Mesothelial cell of epicardium (in vitro differentiated cells): Measurements from ENCODE around the gene RNU6-9. TPM values are rescaled to one million over a fixed set of nuclear protein-coding genes. Genes with fewer than 3 reads are reported as not detected.

Source experiments
- DNase-seq, 2 experiments: peaks; one replicate each; pipeline ENCODE4 v3.0.0; 2021; ENCODE audit warnings: low spot score in 2 of 2; ENCODE audit not compliant: unreplicated experiment in 2 of 2
- H3K27ac Mint-ChIP-seq: 2 replicates; pipeline ENCODE4 v1.8.0; 2021; ENCODE audit warnings: mixed read lengths
- H3K27me3 Mint-ChIP-seq: 2 replicates; pipeline ENCODE4 v1.8.0; 2021; ENCODE audit warnings: low read depth, mixed read lengths
- H3K36me3 Mint-ChIP-seq: 2 replicates; pipeline ENCODE4 v1.8.0; 2021; ENCODE audit warnings: mixed read lengths
- H3K4me1 Mint-ChIP-seq: 2 replicates; pipeline ENCODE4 v1.8.0; 2021; ENCODE audit warnings: mixed read lengths
- H3K4me3 Mint-ChIP-seq: 2 replicates; pipeline ENCODE4 v1.8.0; 2021; ENCODE audit warnings: mild to moderate bottlenecking, moderate library complexity, mixed read lengths
- H3K9me3 Mint-ChIP-seq: 2 replicates; pipeline ENCODE4 v1.8.0; 2021; ENCODE audit warnings: mixed read lengths
- total RNA-seq: library from RNA; stranded (reverse); gene quantifications from 3 replicates; pipeline ENCODE4 v1.2.1, GENCODE V29; 2021
- TF ChIP-seq, protein P1 (sequence below): fragments of 200-600 bp; sonication (generic); IDR thresholded peaks from one replicate; pipeline ENCODE4 v1.5.0; 2021; ENCODE audit warnings: antibody characterized with exemption; ENCODE audit not compliant: unreplicated experiment

RNU6-9 gene
- total RNA-seq, 1 donor from 2014 or later: not detected

DNA sequence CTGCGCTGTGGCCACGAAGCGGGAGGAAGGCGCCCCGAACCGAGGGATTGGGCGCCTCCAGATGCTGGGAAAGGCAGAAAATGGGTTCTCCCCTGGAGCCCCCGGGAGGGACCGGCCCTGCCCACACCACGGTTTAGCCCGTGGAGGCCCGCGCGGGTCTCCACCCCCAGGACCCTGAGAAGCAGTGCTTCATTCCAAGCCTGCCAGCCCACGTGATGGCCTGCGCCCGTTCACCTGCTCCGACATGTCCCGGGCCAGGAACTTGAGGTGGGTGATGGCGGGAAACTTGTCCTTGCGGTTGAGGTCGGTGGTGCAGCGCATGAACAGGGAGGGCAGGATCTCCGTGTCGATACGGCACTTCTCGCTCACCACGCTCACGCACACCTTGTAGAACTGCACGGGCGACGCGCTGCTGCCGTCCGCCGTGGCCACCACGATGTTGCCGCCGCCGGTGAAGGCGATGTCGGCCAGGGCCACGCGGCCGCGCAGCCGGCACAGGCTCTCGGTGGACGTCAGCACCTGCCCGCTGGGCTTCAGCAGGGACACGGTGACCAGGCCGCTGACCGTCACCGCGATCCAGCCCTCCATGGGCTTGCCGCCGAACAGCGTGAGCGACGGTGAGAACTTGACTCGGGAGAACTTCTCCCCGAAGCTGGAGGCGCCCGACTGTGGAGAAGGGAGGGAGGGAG lies 7.6 kb upstream of the RNU6-9 start:
- no peak overlapping the region for H3K27ac Mint-ChIP-seq
- H3K27me3 Mint-ChIP-seq: no peaks in the 10 kb centered on the region
- TF ChIP-seq, protein P1, sequence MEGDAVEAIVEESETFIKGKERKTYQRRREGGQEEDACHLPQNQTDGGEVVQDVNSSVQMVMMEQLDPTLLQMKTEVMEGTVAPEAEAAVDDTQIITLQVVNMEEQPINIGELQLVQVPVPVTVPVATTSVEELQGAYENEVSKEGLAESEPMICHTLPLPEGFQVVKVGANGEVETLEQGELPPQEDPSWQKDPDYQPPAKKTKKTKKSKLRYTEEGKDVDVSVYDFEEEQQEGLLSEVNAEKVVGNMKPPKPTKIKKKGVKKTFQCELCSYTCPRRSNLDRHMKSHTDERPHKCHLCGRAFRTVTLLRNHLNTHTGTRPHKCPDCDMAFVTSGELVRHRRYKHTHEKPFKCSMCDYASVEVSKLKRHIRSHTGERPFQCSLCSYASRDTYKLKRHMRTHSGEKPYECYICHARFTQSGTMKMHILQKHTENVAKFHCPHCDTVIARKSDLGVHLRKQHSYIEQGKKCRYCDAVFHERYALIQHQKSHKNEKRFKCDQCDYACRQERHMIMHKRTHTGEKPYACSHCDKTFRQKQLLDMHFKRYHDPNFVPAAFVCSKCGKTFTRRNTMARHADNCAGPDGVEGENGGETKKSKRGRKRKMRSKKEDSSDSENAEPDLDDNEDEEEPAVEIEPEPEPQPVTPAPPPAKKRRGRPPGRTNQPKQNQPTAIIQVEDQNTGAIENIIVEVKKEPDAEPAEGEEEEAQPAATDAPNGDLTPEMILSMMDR: no peak
- DNase-seq: no peak
- H3K36me3 Mint-ChIP-seq: peaks cover 26% of the 10 kb centered on the region
- H3K4me3 Mint-ChIP-seq: no peak overlapping the region
- H3K9me3 Mint-ChIP-seq: no peaks in the 10 kb centered on the region
- no peaks in the 10 kb centered on the region for H3K4me1 Mint-ChIP-seq

DNA sequence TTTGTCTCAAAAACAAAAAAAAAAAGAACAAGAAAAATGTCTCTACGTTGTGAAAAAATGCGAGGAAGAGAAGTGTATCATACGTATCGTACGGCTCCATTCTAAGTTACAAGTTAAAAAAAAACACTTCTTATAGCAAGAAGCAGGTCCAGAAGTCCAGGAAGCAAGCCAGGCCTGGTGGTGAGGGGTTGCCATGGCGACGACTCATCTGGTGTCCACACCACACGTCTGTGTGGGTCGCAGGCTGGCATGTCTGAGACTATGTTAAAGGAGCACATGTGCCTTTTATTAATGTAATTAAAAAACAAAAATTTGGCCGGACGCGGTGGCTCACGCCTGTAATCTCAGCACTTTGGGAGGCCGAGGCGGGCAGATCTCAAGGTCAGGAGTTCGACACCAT lies 6.2 kb upstream of the RNU6-9 start:
- Mint-ChIP-seq H3K27ac (no peak overlapping the region), H3K4me1 (no peaks in the 10 kb centered on the region), H3K27me3 (no peaks in the 10 kb centered on the region), H3K4me3 (no peak overlapping the region), H3K36me3 (peaks cover 13% of the 10 kb centered on the region), H3K9me3 (no peaks in the 10 kb centered on the region)
- no peak for DNase-seq
- TF ChIP-seq, protein P1: no peak

DNA sequence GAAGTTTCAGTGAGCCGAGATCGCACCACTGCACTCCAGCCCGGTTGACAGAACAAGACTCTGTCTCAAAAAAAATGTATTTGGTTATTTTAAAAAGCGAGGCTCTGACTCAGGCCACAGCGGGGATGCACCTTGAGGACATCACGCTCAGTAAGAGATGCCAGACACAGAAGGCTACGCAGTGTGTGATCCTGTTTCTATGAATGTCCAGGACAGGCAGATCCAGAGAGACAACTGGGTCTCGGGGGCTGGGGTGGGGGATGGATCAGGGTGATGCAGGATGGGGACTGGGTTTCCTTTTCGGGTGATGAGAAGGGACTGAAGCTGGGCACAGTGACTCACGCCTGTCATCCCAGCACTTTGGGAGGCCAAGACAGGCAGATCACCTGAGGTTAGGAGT lies 5.7 kb upstream of the RNU6-9 start:
- TF ChIP-seq, protein P1: no peak
- H3K9me3 Mint-ChIP-seq: no peaks in the 10 kb centered on the region
- no peaks in the 10 kb centered on the region for H3K27me3 Mint-ChIP-seq
- no peaks in the 10 kb centered on the region for H3K4me1 Mint-ChIP-seq
- H3K4me3 Mint-ChIP-seq: no peak overlapping the region
- peaks cover 9% of the 10 kb centered on the region for H3K36me3 Mint-ChIP-seq
- DNase-seq: no peak
- H3K27ac Mint-ChIP-seq: no peak overlapping the region

DNA sequence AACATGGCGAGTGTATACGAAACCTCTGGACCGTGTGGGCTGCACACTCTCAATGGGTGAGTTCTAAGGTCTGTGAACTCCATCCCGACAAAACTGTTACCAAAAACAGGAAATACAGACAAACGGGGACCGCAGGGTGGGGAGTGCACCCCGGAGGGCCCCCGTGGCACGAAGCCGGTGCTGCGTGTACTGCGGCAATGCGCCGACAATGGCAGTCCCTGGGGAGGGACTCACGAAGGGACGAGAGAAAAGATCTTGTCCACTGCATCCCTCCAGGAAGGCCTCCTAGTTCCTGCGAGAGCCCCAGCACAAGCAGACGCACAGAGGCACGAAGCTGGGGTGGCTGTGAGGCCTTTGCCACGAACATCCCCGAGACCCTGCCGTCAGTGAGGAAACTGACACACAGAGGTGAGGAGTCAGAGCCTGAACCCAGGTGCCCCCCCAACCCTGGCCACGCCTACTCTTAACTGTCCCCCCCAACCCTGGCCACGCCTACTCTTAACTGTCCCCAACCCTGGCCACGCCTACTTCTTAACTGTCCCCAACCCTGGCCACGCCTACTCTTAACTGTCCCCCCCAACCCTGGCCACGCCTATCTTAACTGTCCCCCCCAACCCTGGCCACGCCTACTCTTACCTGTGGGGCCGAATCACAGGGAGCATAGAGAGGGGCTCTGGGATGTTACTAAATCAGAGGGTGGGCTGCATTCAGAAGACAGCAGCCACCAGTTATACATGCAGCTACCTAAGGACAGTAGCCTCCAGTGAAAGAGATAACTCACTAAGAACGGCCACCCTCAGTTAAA lies 4.5 kb upstream of the RNU6-9 start:
- peaks cover 7% of the 10 kb centered on the region for H3K36me3 Mint-ChIP-seq
- no peak overlapping the region for H3K27ac Mint-ChIP-seq
- TF ChIP-seq, protein P1: no peak
- H3K27me3 Mint-ChIP-seq: peaks cover 2% of the 10 kb centered on the region
- no peaks in the 10 kb centered on the region for H3K9me3 Mint-ChIP-seq
- no peak for DNase-seq
- H3K4me3 Mint-ChIP-seq: no peak overlapping the region
- no peaks in the 10 kb centered on the region for H3K4me1 Mint-ChIP-seq

DNA sequence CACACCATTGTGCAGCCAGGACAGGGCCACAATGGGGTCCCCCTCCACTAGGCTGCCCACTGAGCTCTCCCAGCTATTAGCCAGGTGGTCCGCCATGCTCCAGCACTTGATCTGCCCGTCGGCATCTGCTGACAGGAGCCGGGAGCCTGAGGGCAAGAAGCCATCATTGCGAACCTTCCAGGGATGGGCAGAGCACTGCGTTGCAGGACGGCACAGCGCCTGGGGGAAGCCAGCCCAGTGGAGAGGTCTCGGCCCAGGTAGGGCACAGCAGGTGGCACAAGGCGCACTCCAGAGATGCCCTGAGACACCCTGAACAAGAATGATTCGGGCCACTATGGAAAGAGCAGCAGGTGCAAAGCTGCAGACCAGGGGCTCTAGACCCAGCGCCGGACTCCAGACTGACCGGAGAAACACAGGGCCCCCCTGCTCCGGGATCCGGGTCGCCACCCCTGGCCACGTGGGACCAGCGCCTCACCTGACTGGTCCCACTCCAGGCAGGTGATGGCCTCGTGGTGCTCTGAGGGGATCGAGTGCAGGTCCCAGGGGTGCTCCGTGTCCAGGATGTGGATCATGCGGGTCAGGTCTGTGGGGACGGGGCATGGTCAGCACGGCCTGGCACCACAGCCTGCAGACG lies 3.5 kb upstream of the RNU6-9 start:
- peaks cover 2% of the 10 kb centered on the region for H3K27me3 Mint-ChIP-seq
- H3K27ac Mint-ChIP-seq: no peak overlapping the region
- peaks cover 7% of the 10 kb centered on the region for H3K36me3 Mint-ChIP-seq
- no peaks in the 10 kb centered on the region for H3K4me1 Mint-ChIP-seq
- no peaks in the 10 kb centered on the region for H3K9me3 Mint-ChIP-seq
- TF ChIP-seq, protein P1: no peak
- H3K4me3 Mint-ChIP-seq: peak overlapping the region; percentile 24
- DNase-seq: no peak
